IMR-90 (cell line): ENCODE data around the gene DCP2. TPM values are rescaled to one million over a fixed set of nuclear protein-coding genes. Genes with fewer than 3 reads are reported as not detected.
A peak's percentile ranks its signal among the peaks of the same experiment; 100 is the strongest.

ENCODE experiments used
- ATAC-seq: fragments of 200-7000 bp; cut with Tn5 transposase; 2 replicates; pipeline ENCODE4 v1.9.1; 2020; ENCODE audit warnings: low read depth, mild to moderate bottlenecking, moderate library complexity
- BruUV-seq: library from RNA; stranded (reverse); fragments of 400-500 nt; replicated peaks from 2 replicates; lab custom pipeline; 2021; lab: Mats Ljungman, UMichigan
- CTCF ChIA-PET: fragments of 300-600 bp; formaldehyde crosslinking; extraction: SDS; loops from one replicate; lab custom pipeline; 2021; ENCODE audit warnings: antibody characterized with exemption; lab: Yijun Ruan, JAX
- POLR2A ChIA-PET: fragments of 300-600 bp; sonication (Branson Sonifier 250); formaldehyde crosslinking; loops from one replicate; lab custom pipeline; 2022; ENCODE audit warnings: antibody characterized with exemption; ENCODE audit not compliant: unreplicated experiment; lab: Charles Lee
- DNase-seq: peaks from one replicate; pipeline ENCODE4 v3.0.0; 2013
- H2AFZ ChIP-seq: replicated peaks from 2 replicates; pipeline ENCODE3; 2013; ENCODE audit warnings: low read length, mild to moderate bottlenecking; ENCODE audit not compliant: poor library complexity
- H2AK5ac ChIP-seq: 2 replicates; pipeline ENCODE4 v1.6.1; 2013; ENCODE audit warnings: low read depth, low read length, inconsistent platforms
- H2AK9ac ChIP-seq: replicated peaks from 2 replicates; pipeline ENCODE3; 2013; ENCODE audit warnings: mild to moderate bottlenecking, low read depth, low read length, moderate library complexity; ENCODE audit not compliant: poor library complexity
- H2BK120ac ChIP-seq: 2 replicates; pipeline ENCODE4 v1.6.1; 2013; ENCODE audit warnings: low read depth, low read length, inconsistent platforms
- H2BK15ac ChIP-seq: 3 replicates; pipeline ENCODE4 v1.6.1; 2013; ENCODE audit warnings: low read depth, low read length, inconsistent platforms
- H2BK20ac ChIP-seq: 2 replicates; pipeline ENCODE4 v1.6.1; 2013; ENCODE audit warnings: low read depth, mild to moderate bottlenecking, inconsistent platforms, low read length, moderate library complexity
- H2BK5ac ChIP-seq: 2 replicates; pipeline ENCODE4 v1.6.1; 2013; ENCODE audit warnings: mild to moderate bottlenecking, low read depth, low read length, inconsistent platforms; ENCODE audit not compliant: poor library complexity, severe bottlenecking
- H3K14ac ChIP-seq: replicated peaks from 2 replicates; pipeline ENCODE4 v1.6.1; 2013; ENCODE audit warnings: low read depth, low read length, inconsistent platforms
- H3K18ac ChIP-seq: 2 replicates; pipeline ENCODE4 v1.6.1; 2013; ENCODE audit warnings: low read depth, low read length, control low read depth
- H3K23ac ChIP-seq: 2 replicates; pipeline ENCODE4 v1.6.1; 2013; ENCODE audit warnings: low read depth, low read length, inconsistent platforms
- H3K27ac ChIP-seq: 2 replicates; pipeline ENCODE4 v1.5.1; 2013; ENCODE audit warnings: mild to moderate bottlenecking, control low read depth, low read length; ENCODE audit not compliant: insufficient read depth
- H3K27me3 ChIP-seq: 2 replicates; pipeline ENCODE4 v1.6.1; 2013; ENCODE audit warnings: low read length; ENCODE audit not compliant: control insufficient read depth, insufficient read depth
- H3K36me3 ChIP-seq: 2 replicates; pipeline ENCODE4 v1.6.1; 2013; ENCODE audit warnings: low read length, mixed read lengths; ENCODE audit not compliant: control insufficient read depth, insufficient read depth
- H3K4ac ChIP-seq: 2 replicates; pipeline ENCODE4 v1.6.1; 2013; ENCODE audit warnings: low read depth, low read length, inconsistent platforms
- H3K4me1 ChIP-seq: 2 replicates; pipeline ENCODE4 v1.6.1; 2013; ENCODE audit warnings: low read length, mixed read lengths; ENCODE audit not compliant: control insufficient read depth, insufficient read depth
- H3K4me2 ChIP-seq: 2 replicates; pipeline ENCODE4 v1.6.1; 2013; ENCODE audit warnings: low read depth, mild to moderate bottlenecking, control low read depth, low read length, moderate library complexity
- H3K4me3 ChIP-seq: 2 replicates; pipeline ENCODE4 v1.5.1; 2013; ENCODE audit warnings: low read depth, mild to moderate bottlenecking, control low read depth, low read length, moderate library complexity; ENCODE audit not compliant: insufficient read depth
- H3K56ac ChIP-seq: 2 replicates; pipeline ENCODE4 v1.6.1; 2013; ENCODE audit warnings: low read length, inconsistent platforms; ENCODE audit not compliant: insufficient read depth; ENCODE audit errors: extremely low read depth
- H3K79me1 ChIP-seq, 2 experiments: 2 replicates each; pipeline ENCODE4 v1.6.1; 2013; ENCODE audit warnings: low read length in 2 of 2, inconsistent platforms in 1 of 2, low read depth in 1 of 2
- H3K9ac ChIP-seq: 2 replicates; pipeline ENCODE4 v1.6.1; 2013; ENCODE audit warnings: low read depth, low read length, control low read depth
- H3K9me1 ChIP-seq: 2 replicates; pipeline ENCODE4 v1.6.1; 2013; ENCODE audit warnings: low read length, inconsistent platforms; ENCODE audit not compliant: insufficient read depth
- H3K9me3 ChIP-seq: 2 replicates; pipeline ENCODE4 v1.6.1; 2013; ENCODE audit warnings: low read length; ENCODE audit not compliant: control insufficient read depth, insufficient read depth
- H4K20me1 ChIP-seq: 2 replicates; pipeline ENCODE4 v1.6.1; 2013; ENCODE audit warnings: low read length, inconsistent platforms; ENCODE audit not compliant: insufficient read depth
- H4K5ac ChIP-seq: 2 replicates; pipeline ENCODE4 v1.6.1; 2013; ENCODE audit warnings: mild to moderate bottlenecking, low read depth, low read length, control low read depth
- H4K8ac ChIP-seq, 2 experiments: 2 replicates each; pipeline ENCODE4 v1.6.1; 2013; ENCODE audit warnings: low read depth in 2 of 2, low read length in 2 of 2, control low read depth in 1 of 2, inconsistent platforms in 1 of 2
- H4K91ac ChIP-seq: 2 replicates; pipeline ENCODE4 v1.6.1; 2013; ENCODE audit warnings: low read depth, low read length, inconsistent platforms; ENCODE audit not compliant: insufficient read depth
- CHD1 ChIP-seq: IDR thresholded peaks from 2 replicates; pipeline ENCODE4 v1.6.1; 2012; ENCODE audit warnings: low read depth, low read length, improper control_type of control experiment
- FOS ChIP-seq: fragments of 150-350 bp; IDR thresholded peaks from 2 replicates; pipeline ENCODE4 v1.6.1; 2016; ENCODE audit warnings: low read depth, low read length
- NFE2L2 ChIP-seq: fragments of 150-350 bp; IDR thresholded peaks from 2 replicates; pipeline ENCODE4 v1.6.1; 2016; ENCODE audit warnings: low read depth, mild to moderate bottlenecking, low read length
- POLR2A ChIP-seq: IDR thresholded peaks from 2 replicates; pipeline ENCODE4 v1.6.1; 2012; ENCODE audit warnings: mild to moderate bottlenecking, low read depth, low read length
- RAD21 ChIP-seq: IDR thresholded peaks from 2 replicates; pipeline ENCODE4 v1.6.1; 2012; ENCODE audit warnings: low read length, improper control_type of control experiment
- RCOR1 ChIP-seq: IDR thresholded peaks from 2 replicates; pipeline ENCODE4 v1.6.1; 2012; ENCODE audit warnings: mild to moderate bottlenecking, low read length, improper control_type of control experiment; ENCODE audit not compliant: insufficient replicate concordance
- RFX5 ChIP-seq: IDR thresholded peaks from 2 replicates; pipeline ENCODE4 v1.8.0; 2012; ENCODE audit warnings: low read depth, mild to moderate bottlenecking, low read length, moderate library complexity
- WGBS, 2 experiments: methylation state at CpG; one replicate each; pipeline versions ENCODE4 v1.1.5 to v1.1.7; 2013; ENCODE audit warnings: missing lambda C conversion rate in 2 of 2; ENCODE audit not compliant: insufficient read length in 1 of 2; ENCODE audit errors: extremely low coverage in 2 of 2; 5-methylcytosine and 5-hydroxymethylcytosine counted together
- dilution Hi-C: fragments of 300-500 bp; cut with HindIII; formaldehyde crosslinking; loops from one replicate; pipeline ENCODE4 v1.14.3; 2018; ENCODE audit warnings: low sequenced_read_pairs; ENCODE audit not compliant: unreplicated experiment
- in situ Hi-C: fragments of 300-500 bp; cut with MboI; formaldehyde crosslinking; loops from 3 replicates; pipeline ENCODE4 v1.14.3; 2019; ENCODE audit warnings: low sequenced_read_pairs, inconsistent platforms, mixed read lengths
- intact Hi-C: fragments of 100-400 bp; cut with micrococcal nuclease; formaldehyde crosslinking; loops from 2 replicates; pipeline ENCODE4 v1.10.0; 2022
- polyA plus RNA-seq, 3 experiments: library from polyadenylated mRNA; depleted of rRNA; stranded (reverse); fragments of >200 nt; gene quantifications; 2 replicates each; pipeline ENCODE4 v1.2.3, GENCODE V29; 2012; ENCODE audit warnings: low replicate concordance in 1 of 3
- total RNA-seq: library from RNA; depleted of rRNA; stranded (reverse); fragments of >200 nt; gene quantifications from 2 replicates; pipeline ENCODE4 v1.2.3, GENCODE V29; 2012
- TF ChIP-seq, protein P1 (sequence below): fragments of 150-350 bp; IDR thresholded peaks from 2 replicates; pipeline ENCODE4 v1.6.1; 2017; ENCODE audit warnings: mild to moderate bottlenecking, antibody characterized with exemption, low read length, low read depth

Gene DCP2
- total and polyA plus RNA-seq, 2 of the 4 experiments (the other 2 are of a cell fraction), result 6.9 to 18.6 TPM

DNA sequence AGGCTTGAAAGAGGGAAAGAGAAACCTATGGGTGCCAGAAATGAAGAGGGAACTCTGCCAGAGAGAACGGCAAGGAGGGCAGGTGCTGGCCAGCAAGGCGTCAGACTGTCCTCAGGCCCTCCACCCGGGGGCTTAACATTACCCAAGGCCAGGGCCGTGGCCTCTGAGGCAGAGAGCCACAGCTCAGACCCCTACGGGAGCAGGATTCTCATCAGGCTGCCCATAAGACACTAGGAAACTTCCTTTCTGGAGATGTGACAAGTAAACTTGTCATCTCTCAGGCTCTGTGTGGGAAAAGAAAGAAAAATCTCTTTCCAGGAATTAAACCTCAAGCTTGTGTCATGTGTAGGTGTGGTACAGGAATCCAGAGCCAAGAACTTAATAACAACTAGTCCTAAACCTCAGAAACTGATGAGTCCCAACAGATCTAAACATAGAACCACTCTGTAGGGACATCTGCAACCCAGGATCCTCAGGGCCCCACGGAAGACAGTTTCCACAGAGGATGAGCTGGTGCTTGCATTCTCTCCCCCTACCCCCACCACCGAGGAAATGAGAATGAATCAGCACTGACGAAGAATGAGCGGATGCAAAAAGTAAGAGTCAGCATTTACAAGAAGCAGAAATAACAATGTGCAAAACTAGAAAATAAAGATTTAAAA lies 74.3 kb downstream of the DCP2 start (continued):
- TF ChIP-seq RCOR1 (peak; percentile 74), RAD21 (no peak), POLR2A (no peak)

DNA sequence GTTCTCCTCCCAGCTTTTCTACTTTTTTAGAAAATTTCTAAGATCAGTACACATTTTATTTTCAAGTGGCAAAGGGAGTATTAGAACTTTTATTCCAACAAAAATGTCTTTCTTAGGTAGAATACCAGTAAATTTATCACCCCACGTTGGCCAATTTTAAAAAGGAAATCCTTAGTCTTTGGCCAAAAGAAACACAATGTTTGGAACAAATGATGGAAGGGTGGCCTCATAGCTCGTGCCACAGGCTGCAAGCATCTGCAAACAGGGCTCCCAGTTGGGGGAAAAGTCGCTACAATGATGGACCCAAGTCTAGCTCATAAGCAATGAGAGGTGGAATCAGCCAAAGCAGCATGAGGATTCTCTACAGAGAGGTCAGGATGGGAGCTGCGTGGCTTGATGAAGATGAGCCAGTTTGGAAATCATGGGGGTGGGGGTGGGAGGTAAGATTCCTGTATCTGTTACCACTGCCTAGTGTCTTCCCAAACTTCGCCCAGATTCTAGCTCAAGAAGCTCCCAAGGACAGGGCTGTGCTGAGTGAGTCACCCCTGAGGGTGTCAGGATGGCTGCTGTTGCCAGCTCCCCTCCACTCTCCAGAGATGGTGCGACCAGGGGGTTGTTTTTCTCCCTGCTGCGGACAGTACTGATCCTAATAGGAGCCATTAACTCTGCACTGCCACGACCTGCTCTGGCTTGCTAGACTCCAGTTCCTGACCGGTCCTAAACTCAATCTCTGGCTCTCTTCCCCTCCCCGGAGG lies 75.6 kb downstream of the DCP2 start:
- no peak overlapping the region for H3K18ac ChIP-seq
- ATAC-seq (0 out of 2 replicates have a peak, but pooled peaks have one; percentile 27), DNase-seq (no peak)
- WGBS, 2 experiments, result 94% methylated on average over 6 of the region's 10 CpGs; no CpG with 5 or more reads in 1 of the 2 experiments
- peak overlapping the region; percentile 29; the same call in 1 of the 2 replicates for H2BK20ac ChIP-seq
- intact Hi-C loops, result loop anchor here (5.0 kb wide), 1 partner anchor 150 kb away; no protein-coding TSS in a partner anchor
- no peaks in the 10 kb centered on the region for H3K9me3 ChIP-seq
- in situ Hi-C loops, result no loop called here
- H3K27me3 ChIP-seq, result no peaks in the 10 kb centered on the region
- ChIA-PET POLR2A (no interaction called here), CTCF (interaction anchor here (0.7 to 1.0 kb wide), 2 partner anchors 9 to 53 kb away, joined by 4 to 6 read pairs; no protein-coding TSS in a partner anchor)
- TF ChIP-seq RFX5, result no peak
- TF ChIP-seq, protein P1, sequence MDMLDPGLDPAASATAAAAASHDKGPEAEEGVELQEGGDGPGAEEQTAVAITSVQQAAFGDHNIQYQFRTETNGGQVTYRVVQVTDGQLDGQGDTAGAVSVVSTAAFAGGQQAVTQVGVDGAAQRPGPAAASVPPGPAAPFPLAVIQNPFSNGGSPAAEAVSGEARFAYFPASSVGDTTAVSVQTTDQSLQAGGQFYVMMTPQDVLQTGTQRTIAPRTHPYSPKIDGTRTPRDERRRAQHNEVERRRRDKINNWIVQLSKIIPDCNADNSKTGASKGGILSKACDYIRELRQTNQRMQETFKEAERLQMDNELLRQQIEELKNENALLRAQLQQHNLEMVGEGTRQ, result no peak
- TF ChIP-seq POLR2A, result no peak
- 0 out of 2 replicates have a peak, but pooled peaks have one; percentile 4 for TF ChIP-seq FOS
- TF ChIP-seq CHD1, result no peak
- no peak for TF ChIP-seq RCOR1
- TF ChIP-seq NFE2L2, result no peak
- peak overlapping the region; percentile 53; the same call in 1 of the 2 replicates for H3K14ac ChIP-seq
- H3K9me1 ChIP-seq, result peaks cover 32% of the 10 kb centered on the region
- no peak overlapping the region for H4K5ac ChIP-seq
- no peak overlapping the region for H3K9ac ChIP-seq
- H3K23ac ChIP-seq, result no peak overlapping the region
- no peak overlapping the region for H3K4me3 ChIP-seq
- no peak overlapping the region for H2BK5ac ChIP-seq
- peak overlapping the region; percentile 78; the same call in 1 of the 2 replicates for H3K4ac ChIP-seq
- no peaks in the 10 kb centered on the region for H4K20me1 ChIP-seq
- peaks cover 14% of the 10 kb centered on the region for H3K4me1 ChIP-seq
- H3K27ac ChIP-seq, result no peak overlapping the region
- H3K56ac ChIP-seq, result no peak overlapping the region
- peaks cover 49% of the 10 kb centered on the region for H3K36me3 ChIP-seq
- H2AK9ac ChIP-seq, result no peak overlapping the region
- H4K8ac ChIP-seq, result no peak overlapping the region
- BruUV-seq, result no TSS peak
- H2BK120ac ChIP-seq, result 0 out of 2 replicates have a peak overlapping the region, but pooled peaks have one; percentile 63
- peaks cover 0 to 7% of the 10 kb centered on the region in 2 experiments; a peak in 1 of 4 replicates for H3K79me1 ChIP-seq
- H2BK15ac ChIP-seq, result 0 out of 3 replicates have a peak overlapping the region, but pooled peaks have one; percentile 49
- dilution Hi-C loops, result no loop called here
- peak overlapping the region; percentile 33; the same call in 1 of the 2 replicates for H2AK5ac ChIP-seq
- no peak overlapping the region for H2AFZ ChIP-seq
- H3K4me2 ChIP-seq, result no peak overlapping the region
- H4K91ac ChIP-seq, result peak overlapping the region; percentile 26; the same call in 1 of the 2 replicates
